ENCODE results near the gene TBXAS1. TPM values are rescaled to one million over a fixed set of nuclear protein-coding genes. Genes with fewer than 3 reads are reported as not detected.

The TBXAS1 gene
- total and polyA plus RNA-seq, 2 donors from 2014 or later = 14.2 to 33.6 TPM

DNA sequence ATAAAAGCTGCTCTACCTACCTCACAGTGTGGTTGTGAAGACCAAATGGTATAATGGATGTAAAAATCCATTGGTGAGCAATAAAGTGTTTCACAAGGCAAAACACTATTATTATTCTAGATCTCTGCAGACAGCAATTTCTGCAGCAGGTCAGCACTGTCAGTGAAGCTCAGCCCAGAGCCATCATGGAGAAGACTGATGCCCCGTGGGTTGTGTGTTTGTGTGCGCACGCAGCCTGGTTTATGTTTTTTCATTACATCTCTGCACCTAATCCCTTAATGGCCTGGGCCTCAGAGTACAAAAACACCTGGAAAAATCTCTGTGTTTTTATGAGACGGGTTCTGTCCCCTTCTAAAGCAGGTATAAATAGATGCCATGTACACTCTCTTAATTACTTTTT, 169.5 kb downstream of the TBXAS1 start:
- no peaks in the 10 kb centered on the region for H3K27me3 ChIP-seq (ENCODE audit: control insufficient read depth, insufficient read depth, low read length)
- no peaks in the 10 kb centered on the region for H3K9me3 ChIP-seq (ENCODE audit: control insufficient read depth in 2 of 3, insufficient read depth in 1 of 3, low read length in 3 of 3)
- no peaks in the 10 kb centered on the region for H3K36me3 ChIP-seq (ENCODE audit: control insufficient read depth in 2 of 3, insufficient read depth in 3 of 3, low read length in 3 of 3)
- DNase-seq (no peak), FAIRE-seq (no peak)
- no peak overlapping the region for H3K4me3 ChIP-seq (ENCODE audit: low read length in 3 of 3)
- H3K4me1 ChIP-seq (ENCODE audit: control insufficient read depth in 2 of 3, insufficient read depth in 2 of 3, low read depth in 1 of 3, low read length in 3 of 3) = peaks cover 0 to 4% (median 0%) of the 10 kb centered on the region in 3 donors
- intact Hi-C loops (cut with DNase I) = no loop called here
- TF ChIP-seq, protein P1, sequence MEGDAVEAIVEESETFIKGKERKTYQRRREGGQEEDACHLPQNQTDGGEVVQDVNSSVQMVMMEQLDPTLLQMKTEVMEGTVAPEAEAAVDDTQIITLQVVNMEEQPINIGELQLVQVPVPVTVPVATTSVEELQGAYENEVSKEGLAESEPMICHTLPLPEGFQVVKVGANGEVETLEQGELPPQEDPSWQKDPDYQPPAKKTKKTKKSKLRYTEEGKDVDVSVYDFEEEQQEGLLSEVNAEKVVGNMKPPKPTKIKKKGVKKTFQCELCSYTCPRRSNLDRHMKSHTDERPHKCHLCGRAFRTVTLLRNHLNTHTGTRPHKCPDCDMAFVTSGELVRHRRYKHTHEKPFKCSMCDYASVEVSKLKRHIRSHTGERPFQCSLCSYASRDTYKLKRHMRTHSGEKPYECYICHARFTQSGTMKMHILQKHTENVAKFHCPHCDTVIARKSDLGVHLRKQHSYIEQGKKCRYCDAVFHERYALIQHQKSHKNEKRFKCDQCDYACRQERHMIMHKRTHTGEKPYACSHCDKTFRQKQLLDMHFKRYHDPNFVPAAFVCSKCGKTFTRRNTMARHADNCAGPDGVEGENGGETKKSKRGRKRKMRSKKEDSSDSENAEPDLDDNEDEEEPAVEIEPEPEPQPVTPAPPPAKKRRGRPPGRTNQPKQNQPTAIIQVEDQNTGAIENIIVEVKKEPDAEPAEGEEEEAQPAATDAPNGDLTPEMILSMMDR (IDR thresholded peaks at IDR 0.05; ENCODE audit: borderline replicate concordance, extremely low read depth, insufficient read depth) = no peak
- no peak overlapping the region for H3K27ac ChIP-seq (ENCODE audit: low read depth in 2 of 2, low read length in 2 of 2)
- no peak overlapping the region for H3K9ac ChIP-seq (ENCODE audit: low read length in 3 of 3)

DNA sequence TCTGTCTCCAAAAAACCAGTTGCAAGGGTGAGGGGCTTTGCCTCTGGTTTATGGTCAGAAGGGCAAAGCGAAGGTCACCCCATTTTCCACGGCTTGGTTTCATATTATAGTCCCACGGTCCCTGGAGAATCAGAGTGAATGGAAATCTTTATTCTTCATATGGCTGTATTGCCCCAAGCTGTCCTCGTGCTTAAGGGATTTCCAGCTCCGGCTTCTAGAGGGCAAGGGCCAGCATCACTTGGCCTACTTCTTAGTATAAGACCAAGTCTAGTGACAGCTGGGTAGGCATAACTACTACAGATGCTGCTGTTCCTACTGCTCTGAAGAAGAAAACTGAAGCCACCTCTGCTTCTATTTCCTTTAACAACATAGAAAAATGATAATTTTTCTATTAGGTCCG, 170.5 kb downstream of the TBXAS1 start:
- TF ChIP-seq, protein P1 (IDR thresholded peaks at IDR 0.05; ENCODE audit: borderline replicate concordance, extremely low read depth, insufficient read depth) = no peak
- Histone ChIP-seq H3K9me3 (ENCODE audit: control insufficient read depth in 2 of 3, insufficient read depth in 1 of 3, low read length in 3 of 3) (no peaks in the 10 kb centered on the region), H3K4me3 (ENCODE audit: low read length in 3 of 3) (no peak overlapping the region), H3K27me3 (ENCODE audit: control insufficient read depth, insufficient read depth, low read length) (no peaks in the 10 kb centered on the region), H3K9ac (ENCODE audit: low read length in 3 of 3) (no peak overlapping the region), H3K4me1 (ENCODE audit: control insufficient read depth in 2 of 3, insufficient read depth in 2 of 3, low read depth in 1 of 3, low read length in 3 of 3) (peaks cover 0 to 4% (median 0%) of the 10 kb centered on the region in 3 donors), H3K27ac (ENCODE audit: low read depth in 2 of 2, low read length in 2 of 2) (no peak overlapping the region), H3K36me3 (ENCODE audit: control insufficient read depth in 2 of 3, insufficient read depth in 3 of 3, low read length in 3 of 3) (no peaks in the 10 kb centered on the region)
- intact Hi-C loops (cut with DNase I) = no loop called here
- no peak for FAIRE-seq
- no peak for DNase-seq

DNA sequence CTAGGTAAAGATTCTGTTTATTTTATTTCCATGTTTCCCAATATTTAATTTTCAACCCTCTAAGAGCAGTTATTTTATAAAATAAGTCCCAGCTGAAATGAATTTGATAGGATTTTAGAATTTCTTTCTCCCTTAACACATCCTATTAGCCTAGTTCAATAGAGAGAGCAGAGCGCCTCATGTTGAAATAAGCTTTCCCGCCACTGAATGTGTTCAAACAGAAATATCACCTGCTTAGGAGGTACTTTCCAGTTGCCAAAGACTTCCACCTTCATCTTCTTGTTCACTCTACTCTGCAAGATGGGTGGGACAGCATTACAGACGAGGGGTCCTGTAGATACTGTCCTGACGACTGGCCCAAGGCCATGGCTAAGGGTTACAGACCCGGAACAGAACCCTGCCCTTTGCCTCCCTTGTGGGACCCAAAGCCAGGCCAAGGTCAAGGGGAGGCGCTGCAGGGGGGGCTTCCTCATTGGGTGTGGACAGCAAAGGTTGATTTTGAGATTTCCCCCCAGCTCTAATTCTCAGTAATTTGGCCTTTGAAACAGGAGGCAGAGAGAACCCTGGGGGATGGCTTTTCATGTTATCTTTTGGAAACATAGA, 171.7 kb downstream of the TBXAS1 start:
- no peaks in the 10 kb centered on the region for H3K4me1 ChIP-seq (ENCODE audit: control insufficient read depth in 2 of 3, insufficient read depth in 2 of 3, low read depth in 1 of 3, low read length in 3 of 3)
- intact Hi-C loops (cut with DNase I) = loop anchor here (10.0 kb wide), 2 partner anchors 356 to 496 kb away; no protein-coding TSS in a partner anchor
- TF ChIP-seq, protein P1 (IDR thresholded peaks at IDR 0.05; ENCODE audit: borderline replicate concordance, extremely low read depth, insufficient read depth) = no peak
- no peaks in the 10 kb centered on the region for H3K27me3 ChIP-seq (ENCODE audit: control insufficient read depth, insufficient read depth, low read length)
- H3K9ac ChIP-seq (ENCODE audit: low read length in 3 of 3) = no peak overlapping the region
- no peak overlapping the region for H3K4me3 ChIP-seq (ENCODE audit: low read length in 3 of 3)
- DNase-seq (no peak), FAIRE-seq (no peak)
- no peaks in the 10 kb centered on the region for H3K9me3 ChIP-seq (ENCODE audit: control insufficient read depth in 2 of 3, insufficient read depth in 1 of 3, low read length in 3 of 3)
- H3K27ac ChIP-seq (ENCODE audit: low read depth in 2 of 2, low read length in 2 of 2) = no peak overlapping the region
- H3K36me3 ChIP-seq (ENCODE audit: control insufficient read depth in 2 of 3, insufficient read depth in 3 of 3, low read length in 3 of 3) = no peaks in the 10 kb centered on the region

Data from kidney (tissue), 14 donors.